Activated CD8-positive, alpha-beta memory T cell treated with anti-CD3 and anti-CD28 coated beads, Interleukin-2, amount 50 U/mL, for 48 hours (primary cell): ENCODE results near the gene SPSB1.

Experiments used
- DNase-seq: peaks from one replicate; pipeline ENCODE4 v3.0.0-alpha.2; 2020

SPSB1 gene

DNA sequence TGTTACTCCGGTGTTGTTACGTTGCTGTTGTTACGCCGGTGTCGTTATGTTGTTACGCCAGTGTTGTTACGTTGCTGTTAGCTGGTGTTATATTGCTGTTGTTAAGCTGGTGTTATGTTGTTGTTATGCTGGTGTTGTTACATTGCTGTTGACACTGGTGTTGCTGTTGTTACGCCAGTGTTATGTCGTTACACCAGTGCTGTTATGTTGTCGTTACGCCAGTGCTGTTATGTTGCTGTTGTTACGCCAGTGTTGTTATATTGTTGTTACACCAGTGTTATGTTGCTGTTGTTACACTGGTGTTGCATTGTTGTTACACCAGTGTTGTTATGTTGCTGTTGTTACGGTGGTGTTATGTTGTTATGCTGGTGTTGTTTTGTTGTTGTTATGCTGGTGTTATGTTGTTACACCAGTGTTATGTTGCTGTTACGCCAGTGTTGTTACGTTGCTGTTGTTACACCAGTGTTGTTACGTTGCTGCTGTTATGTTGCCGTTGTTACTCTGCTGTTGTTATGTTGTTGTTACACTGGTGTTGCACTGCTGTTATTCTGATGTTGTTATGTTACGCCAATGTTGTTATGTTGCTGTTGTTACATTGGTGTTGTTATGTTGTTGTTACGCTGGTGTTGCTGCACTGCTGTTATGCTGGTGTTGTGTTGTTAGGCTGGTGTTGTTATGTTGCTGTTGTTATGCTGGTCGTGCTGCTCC lies 32.5 kb upstream of the SPSB1 start:
- no peak for DNase-seq

DNA sequence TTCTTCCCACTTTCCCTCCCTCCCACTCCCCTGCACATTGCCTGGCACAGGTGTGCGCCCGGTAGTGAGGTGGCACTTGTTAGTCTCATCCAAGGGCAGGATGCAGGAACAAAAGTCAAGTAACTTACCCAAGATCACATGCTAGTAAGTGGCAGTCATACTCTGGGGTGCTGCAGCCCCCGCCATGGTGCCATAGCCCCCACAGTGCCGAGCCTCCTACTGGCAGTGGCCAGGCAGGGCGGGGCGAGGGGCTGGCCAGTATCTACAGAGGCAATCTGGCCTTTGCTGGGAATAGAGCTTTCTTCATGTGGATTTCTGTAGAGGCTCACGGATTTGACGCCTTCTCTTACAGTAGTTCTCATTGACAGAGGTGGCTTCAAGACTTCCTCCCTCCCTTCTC lies 31.2 kb upstream of the SPSB1 start:
- DNase-seq, result no peak

- no peak for DNase-seq
Observed at GRCh38 chr1:9262096-9262986, 30.4 kb upstream of the SPSB1 start.

DNA sequence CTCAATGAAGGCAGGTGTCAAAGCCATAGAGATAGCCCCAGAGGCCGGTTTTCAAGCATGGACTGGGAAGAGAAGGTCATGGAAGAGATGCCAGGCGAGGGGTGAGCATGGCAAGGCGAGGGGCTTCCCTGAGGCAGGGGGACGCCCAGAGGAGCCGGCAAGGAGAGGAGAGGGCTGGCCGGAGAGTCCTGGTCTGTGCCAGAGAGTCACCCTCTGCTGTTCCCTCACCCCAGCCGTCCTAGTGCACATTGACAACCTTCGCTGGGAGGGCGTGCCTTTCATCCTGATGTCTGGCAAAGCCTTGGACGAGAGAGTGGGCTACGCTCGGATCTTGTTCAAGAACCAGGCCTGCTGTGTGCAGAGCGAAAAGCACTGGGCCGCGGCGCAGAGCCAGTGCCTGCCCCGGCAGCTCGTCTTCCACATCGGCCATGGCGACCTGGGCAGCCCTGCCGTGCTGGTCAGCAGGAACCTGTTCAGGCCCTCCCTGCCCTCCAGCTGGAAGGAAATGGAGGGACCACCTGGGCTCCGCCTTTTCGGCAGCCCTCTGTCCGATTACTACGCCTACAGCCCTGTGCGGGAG lies 29.3 kb upstream of the SPSB1 start:
- no peak for DNase-seq

DNA sequence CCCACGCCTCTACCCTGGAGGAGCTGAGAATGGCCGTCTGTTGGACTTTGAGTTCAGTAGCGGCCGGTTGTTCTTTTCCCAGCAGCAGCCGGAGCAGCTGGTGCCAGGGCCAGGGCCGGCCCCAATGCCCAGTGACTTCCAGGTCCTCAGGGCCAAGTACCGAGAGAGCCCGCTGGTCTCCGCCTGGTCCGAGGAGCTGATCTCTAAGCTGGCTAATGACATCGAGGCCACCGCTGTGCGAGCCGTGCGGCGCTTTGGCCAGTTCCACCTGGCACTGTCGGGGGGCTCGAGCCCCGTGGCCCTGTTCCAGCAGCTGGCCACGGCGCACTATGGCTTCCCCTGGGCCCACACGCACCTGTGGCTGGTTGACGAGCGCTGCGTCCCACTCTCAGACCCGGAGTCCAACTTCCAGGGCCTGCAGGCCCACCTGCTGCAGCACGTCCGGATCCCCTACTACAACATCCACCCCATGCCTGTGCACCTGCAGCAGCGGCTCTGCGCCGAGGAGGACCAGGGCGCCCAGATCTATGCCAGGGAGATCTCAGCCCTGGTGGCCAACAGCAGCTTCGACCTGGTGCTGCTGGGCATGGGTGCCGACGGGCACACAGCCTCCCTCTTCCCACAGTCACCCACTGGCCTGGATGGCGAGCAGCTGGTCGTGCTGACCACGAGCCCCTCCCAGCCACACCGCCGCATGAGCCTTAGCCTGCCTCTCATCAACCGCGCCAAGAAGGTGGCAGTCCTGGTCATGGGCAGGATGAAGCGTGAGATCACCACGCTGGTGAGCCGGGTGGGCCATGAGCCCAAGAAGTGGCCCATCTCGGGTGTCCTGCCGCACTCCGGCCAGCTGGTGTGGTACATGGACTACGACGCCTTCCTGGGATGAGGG lies 28.5 kb upstream of the SPSB1 start:
- no peak for DNase-seq

DNA sequence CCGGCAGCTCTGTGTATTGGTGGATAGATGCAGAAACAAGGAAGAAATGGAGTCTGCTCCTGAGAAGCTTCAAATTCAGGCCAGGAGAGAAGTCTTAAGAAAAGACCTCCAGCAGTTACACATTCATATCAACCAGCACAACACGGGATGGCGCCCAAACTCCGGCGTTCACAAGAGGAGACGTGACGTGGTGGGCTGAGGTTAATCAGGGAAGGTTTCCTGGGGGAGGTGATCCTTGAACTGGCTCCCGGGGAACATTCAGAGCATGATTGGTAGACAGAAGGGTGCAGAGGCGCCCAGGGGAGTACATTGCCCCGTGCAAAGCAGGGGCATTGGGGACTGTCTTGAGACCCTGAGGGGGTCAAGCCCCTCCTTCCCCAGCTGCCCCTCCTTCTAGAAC lies 27.7 kb upstream of the SPSB1 start:
- no peak for DNase-seq

GRCh38 chr1:9265968-9266367 lies 26.7 kb upstream of the SPSB1 start:
- no peak for DNase-seq

DNA sequence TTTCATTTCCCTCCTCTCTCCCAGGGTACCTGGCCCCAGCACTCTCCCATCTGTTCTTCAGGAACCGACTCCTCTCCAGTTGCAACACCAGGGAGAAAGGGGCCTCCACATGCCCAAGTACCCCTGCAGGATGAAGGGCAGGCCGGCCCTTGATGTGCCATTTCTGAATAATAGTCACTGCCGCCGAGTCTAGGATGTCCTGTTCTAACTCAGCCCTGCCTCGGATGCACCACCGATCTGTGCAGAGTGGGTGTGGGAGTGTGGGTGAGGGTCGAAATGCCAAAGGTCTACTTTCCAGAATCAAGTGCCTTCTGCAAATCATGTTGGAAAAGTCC lies 25.4 kb upstream of the SPSB1 start:
- no peak for DNase-seq

- DNase-seq, result no peak
Observed at GRCh38 chr1:9267827-9268581, 24.7 kb upstream of the SPSB1 start.

GRCh38 chr1:9269078-9269501 lies 23.6 kb upstream of the SPSB1 start:
- DNase-seq, result no peak

- DNase-seq, result no peak
Observed at GRCh38 chr1:9269721-9270120, 23.0 kb upstream of the SPSB1 start.

GRCh38 chr1:9270290-9270883 lies 22.3 kb upstream of the SPSB1 start:
- no peak for DNase-seq

DNA sequence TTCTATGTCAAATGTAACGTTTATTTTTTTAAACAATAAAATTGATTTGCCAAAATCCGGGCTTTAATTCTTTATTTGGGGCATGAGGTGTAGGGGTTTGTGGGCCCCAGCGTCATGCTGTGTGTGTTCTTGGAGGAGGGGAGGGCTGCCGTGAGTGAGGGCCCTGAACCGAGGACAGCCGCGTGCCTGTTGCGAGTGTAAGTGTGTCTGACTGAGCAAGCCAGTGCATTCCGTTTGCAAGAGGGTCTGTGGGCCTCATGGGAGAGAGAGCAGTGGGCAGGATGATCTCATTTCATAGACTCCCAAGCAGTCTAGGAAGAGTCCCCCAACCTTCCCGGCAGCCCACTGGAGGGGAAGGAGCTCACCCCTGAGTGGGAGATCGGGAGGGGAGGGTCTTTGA lies 21.4 kb upstream of the SPSB1 start:
- DNase-seq, result no peak

- no peak for DNase-seq
Observed at GRCh38 chr1:9271861-9272595, 20.7 kb upstream of the SPSB1 start.

- no peak for DNase-seq
Observed at GRCh38 chr1:9273177-9273576, 19.5 kb upstream of the SPSB1 start.

- DNase-seq, result no peak
Observed at GRCh38 chr1:9275161-9275560, 17.5 kb upstream of the SPSB1 start.

DNA sequence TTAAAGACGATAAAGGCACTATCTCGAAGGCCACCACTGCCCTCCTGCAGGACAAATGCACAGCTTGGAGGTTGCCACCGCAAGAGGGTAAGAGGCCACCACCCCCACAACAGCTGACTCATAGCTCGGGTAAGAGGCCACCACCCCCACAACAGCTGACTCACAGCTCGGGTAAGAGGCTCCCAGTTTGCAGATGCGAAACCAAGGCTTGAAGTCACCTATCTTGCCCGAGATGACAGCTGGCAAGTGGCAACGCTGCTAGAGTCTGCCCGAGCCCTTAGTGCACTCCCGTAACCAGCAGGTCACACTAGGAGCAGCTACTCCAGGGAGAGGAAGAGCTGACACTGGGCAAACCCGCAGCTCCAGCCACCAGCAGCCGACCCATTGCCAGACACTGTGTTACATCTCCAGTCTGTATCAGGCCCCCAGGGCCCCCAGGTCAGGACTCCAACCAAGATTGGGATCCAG lies 17.1 kb upstream of the SPSB1 start:
- DNase-seq, result peak; percentile 86

DNA sequence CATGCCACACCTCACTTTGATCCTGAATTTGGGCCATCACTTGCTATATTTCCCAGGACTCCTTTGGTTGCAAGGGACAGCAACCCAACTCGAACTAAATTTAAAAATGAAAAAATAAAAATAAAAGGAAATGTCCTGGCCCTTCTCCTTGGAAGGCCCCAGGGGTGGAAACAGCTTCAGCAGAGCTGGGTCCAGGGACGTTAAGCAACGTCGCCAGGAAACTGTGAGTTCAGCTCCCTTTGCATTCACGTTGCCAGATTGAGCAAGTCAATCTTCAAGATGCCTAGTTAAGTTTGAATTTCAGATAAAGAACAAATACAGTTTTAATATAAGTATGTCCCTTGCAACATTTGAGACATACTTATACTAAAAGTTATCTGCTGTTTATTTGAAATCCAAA lies 14.6 kb upstream of the SPSB1 start:
- no peak for DNase-seq

GRCh38 chr1:9278585-9279153 lies 14.0 kb upstream of the SPSB1 start:
- no peak for DNase-seq

DNA sequence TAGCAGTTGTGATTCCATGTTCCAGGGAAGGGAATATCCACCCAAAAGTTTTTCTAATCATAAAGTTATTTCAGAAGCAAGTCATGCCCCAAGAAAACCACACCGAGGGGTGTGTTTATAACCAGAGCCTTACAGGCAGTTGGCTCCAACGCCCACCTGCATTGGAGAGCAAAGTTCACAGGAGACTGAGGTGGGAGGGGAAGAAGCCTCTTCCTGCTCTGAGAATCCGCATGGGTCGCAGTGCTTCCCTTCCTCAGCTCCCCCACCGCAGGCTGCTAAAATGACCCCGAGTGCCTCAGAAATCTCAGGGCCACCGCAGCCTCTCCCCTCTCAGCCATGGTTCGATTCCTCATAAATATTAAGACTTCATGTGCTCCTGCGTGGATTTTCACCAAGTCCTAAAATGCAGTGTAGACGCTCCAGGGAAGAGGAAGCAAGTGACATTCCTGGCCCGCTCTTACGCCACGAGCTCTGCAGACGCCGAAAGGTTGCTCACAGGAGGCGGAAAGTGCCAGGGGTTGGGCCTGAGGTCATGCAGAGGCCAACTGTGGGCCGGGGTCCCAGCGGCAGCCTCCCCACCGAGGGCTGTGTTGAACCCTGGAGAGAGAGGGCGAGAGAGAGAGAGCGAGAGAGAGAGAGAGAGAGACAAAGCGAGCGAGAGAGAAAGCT lies 13.4 kb upstream of the SPSB1 start:
- DNase-seq, result no peak
